Ishikawa (cell line): ENCODE data around the gene RPGRIP1L.

ENCODE experiments used
- CEBPB ChIP-seq: IDR thresholded peaks from 2 replicates; pipeline ENCODE4 v1.6.1; 2012
- CREB1 ChIP-seq: IDR thresholded peaks from 2 replicates; pipeline ENCODE4 v1.6.1; 2012; ENCODE audit warnings: low read depth
- EGR1 ChIP-seq: IDR thresholded peaks from 2 replicates; pipeline ENCODE4 v1.6.1; 2012
- EP300 ChIP-seq: IDR thresholded peaks from 2 replicates; pipeline ENCODE4 v1.6.1; 2012; ENCODE audit warnings: borderline replicate concordance
- FOXM1 ChIP-seq: IDR thresholded peaks from 2 replicates; pipeline ENCODE4 v1.6.1; 2012; ENCODE audit warnings: low read depth, borderline replicate concordance
- NFIC ChIP-seq: IDR thresholded peaks from 2 replicates; pipeline ENCODE4 v1.6.1; 2012
- RAD21 ChIP-seq: IDR thresholded peaks from 2 replicates; pipeline ENCODE4 v1.6.1; 2012; ENCODE audit warnings: low read depth
- TAF1 ChIP-seq: IDR thresholded peaks from 2 replicates; pipeline ENCODE4 v1.6.1; 2012; ENCODE audit warnings: low read depth, mild to moderate bottlenecking
- TCF12 ChIP-seq: IDR thresholded peaks from 2 replicates; pipeline ENCODE4 v1.6.1; 2012; ENCODE audit warnings: low read depth
- TEAD4 ChIP-seq: IDR thresholded peaks from 2 replicates; pipeline ENCODE4 v1.6.1; 2012
- YY1 ChIP-seq: IDR thresholded peaks from 2 replicates; pipeline ENCODE4 v1.6.1; 2012; ENCODE audit warnings: low read depth
- ZBTB7A ChIP-seq: IDR thresholded peaks from 2 replicates; pipeline ENCODE4 v1.6.1; 2012; ENCODE audit warnings: low read depth
- TF ChIP-seq, protein P1 (sequence below): IDR thresholded peaks from 2 replicates; pipeline ENCODE4 v1.6.1; 2012
- TF ChIP-seq, protein P2 (sequence below): IDR thresholded peaks from 2 replicates; pipeline ENCODE4 v1.6.1; 2012
- TF ChIP-seq, protein P3 (sequence below): IDR thresholded peaks from 2 replicates; pipeline ENCODE4 v1.6.1; 2012; ENCODE audit warnings: low read depth, mild to moderate bottlenecking

Gene RPGRIP1L

DNA sequence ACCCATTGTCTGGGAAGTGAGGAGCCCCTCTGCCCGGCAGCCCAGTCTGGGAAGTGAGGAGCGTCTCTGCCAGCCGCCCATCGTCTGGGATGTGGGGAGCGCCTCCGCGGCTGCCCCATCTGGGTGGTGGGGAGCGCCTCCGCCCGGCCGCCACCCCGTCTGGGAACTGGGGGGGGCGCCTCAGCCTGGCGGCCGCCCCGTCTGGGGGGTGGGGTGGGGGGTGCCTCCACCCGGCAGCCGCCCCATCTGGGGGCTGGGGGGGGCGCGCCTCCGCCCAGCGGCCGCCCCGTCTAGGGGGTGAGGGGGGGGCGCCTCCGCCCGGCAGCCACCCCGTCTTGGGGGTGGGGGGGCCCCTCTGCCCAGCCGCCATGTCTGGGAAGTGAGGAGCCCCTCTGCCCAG lies 78.4 kb downstream of the RPGRIP1L start:
- no peak for TF ChIP-seq NFIC

DNA sequence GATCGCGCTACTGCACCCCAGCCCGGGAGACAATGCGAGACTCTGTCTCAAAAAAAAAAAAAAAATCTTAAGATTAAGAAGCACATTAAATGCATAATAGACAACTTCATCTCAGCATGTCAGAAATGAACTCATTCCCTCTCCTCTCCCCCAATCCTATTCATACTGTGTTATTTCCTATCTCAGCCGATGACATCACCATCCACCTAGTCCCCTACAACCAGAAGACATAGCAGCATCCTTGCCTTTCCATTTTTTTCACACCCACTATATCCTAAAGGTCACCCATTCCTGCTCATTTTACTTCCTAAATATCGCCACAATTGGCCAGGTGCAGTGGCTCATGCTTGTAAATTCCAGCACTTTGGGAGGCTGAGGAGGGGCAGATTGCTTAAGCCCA lies 81.3 kb downstream of the RPGRIP1L start:
- TF ChIP-seq EP300 (no peak), RAD21 (no peak), YY1 (no peak), TAF1 (no peak), CREB1 (no peak)

DNA sequence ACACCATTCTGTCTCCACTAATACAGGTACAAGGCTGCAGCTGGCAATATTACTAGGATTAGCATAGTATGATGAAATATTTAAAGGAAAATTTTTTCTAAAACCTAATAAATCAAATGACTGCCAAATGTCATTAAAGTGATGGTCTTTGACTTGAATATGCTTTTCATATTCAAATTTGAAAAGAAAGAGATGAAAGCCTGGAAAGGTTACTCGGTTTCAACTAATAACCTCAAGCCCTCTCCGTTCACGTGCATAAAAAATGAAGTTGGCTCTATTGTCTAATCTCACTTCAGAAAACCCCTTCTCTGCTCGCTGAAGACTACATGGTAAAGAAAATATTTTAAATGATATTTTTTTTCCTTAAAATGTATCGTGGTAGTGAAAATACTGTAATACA lies 83.2 kb downstream of the RPGRIP1L start:
- TF ChIP-seq YY1 = no peak
- TF ChIP-seq, protein P1, sequence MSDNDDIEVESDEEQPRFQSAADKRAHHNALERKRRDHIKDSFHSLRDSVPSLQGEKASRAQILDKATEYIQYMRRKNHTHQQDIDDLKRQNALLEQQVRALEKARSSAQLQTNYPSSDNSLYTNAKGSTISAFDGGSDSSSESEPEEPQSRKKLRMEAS = no peak
- no peak for TF ChIP-seq TAF1
- TF ChIP-seq CREB1 = no peak
- TF ChIP-seq NFIC = no peak
- TF ChIP-seq CEBPB = no peak
- TF ChIP-seq EGR1 = no peak
- TF ChIP-seq TEAD4 = no peak
- TF ChIP-seq, protein P2, sequence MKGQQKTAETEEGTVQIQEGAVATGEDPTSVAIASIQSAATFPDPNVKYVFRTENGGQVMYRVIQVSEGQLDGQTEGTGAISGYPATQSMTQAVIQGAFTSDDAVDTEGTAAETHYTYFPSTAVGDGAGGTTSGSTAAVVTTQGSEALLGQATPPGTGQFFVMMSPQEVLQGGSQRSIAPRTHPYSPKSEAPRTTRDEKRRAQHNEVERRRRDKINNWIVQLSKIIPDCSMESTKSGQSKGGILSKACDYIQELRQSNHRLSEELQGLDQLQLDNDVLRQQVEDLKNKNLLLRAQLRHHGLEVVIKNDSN = no peak

DNA sequence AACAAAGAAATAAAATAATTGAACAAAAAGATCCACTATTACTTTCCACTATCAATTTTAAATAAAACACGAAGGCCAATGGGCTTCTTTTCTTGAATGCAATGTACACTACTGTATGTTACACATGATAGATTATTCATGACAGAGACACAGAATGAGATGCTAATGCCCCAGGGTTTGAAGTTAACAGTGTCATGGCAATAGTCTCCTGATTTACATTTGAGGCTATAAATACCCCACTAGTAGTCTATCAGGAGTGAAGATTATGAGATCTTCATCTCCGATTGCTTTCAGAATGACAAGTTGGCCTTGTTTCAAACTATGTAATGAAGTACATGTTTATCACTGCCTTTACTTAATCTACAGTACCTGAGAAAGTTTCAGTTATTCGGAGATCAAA lies 84.4 kb downstream of the RPGRIP1L start:
- no peak for TF ChIP-seq YY1
- TF ChIP-seq EP300 = no peak
- TF ChIP-seq, protein P3, sequence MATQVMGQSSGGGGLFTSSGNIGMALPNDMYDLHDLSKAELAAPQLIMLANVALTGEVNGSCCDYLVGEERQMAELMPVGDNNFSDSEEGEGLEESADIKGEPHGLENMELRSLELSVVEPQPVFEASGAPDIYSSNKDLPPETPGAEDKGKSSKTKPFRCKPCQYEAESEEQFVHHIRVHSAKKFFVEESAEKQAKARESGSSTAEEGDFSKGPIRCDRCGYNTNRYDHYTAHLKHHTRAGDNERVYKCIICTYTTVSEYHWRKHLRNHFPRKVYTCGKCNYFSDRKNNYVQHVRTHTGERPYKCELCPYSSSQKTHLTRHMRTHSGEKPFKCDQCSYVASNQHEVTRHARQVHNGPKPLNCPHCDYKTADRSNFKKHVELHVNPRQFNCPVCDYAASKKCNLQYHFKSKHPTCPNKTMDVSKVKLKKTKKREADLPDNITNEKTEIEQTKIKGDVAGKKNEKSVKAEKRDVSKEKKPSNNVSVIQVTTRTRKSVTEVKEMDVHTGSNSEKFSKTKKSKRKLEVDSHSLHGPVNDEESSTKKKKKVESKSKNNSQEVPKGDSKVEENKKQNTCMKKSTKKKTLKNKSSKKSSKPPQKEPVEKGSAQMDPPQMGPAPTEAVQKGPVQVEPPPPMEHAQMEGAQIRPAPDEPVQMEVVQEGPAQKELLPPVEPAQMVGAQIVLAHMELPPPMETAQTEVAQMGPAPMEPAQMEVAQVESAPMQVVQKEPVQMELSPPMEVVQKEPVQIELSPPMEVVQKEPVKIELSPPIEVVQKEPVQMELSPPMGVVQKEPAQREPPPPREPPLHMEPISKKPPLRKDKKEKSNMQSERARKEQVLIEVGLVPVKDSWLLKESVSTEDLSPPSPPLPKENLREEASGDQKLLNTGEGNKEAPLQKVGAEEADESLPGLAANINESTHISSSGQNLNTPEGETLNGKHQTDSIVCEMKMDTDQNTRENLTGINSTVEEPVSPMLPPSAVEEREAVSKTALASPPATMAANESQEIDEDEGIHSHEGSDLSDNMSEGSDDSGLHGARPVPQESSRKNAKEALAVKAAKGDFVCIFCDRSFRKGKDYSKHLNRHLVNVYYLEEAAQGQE = no peak
- TF ChIP-seq TAF1 = no peak
- no peak for TF ChIP-seq TCF12
- TF ChIP-seq, protein P1 = no peak
- TF ChIP-seq RAD21 = no peak
- no peak for TF ChIP-seq NFIC
- TF ChIP-seq EGR1 = no peak
- TF ChIP-seq CEBPB = no peak
- TF ChIP-seq, protein P2 = no peak
- no peak for TF ChIP-seq TEAD4
- TF ChIP-seq FOXM1 = no peak
- no peak for TF ChIP-seq CREB1

DNA sequence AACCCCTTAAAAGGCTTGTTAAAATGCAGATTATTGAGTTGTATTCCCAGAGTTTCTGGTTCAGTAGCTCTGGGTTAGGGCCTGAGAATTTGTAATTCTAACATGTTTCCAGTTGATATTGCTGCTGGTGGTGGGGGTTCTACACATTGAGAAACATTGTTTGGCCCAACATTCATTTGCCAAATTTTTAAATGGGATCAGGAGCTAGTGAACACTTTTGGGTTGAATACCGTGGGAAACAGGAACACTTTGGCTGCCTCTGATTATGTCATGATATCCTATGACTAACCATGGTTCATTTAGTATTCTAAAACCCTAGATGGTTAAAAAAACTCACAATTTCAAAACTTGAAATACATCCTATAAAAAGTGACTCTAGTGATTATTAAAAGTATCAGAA lies 89.3 kb downstream of the RPGRIP1L start:
- TF ChIP-seq, protein P3 = no peak
- no peak for TF ChIP-seq TAF1
- TF ChIP-seq CREB1 = no peak
- TF ChIP-seq TCF12 = no peak
- TF ChIP-seq FOXM1 = no peak
- TF ChIP-seq YY1 = no peak
- no peak for TF ChIP-seq RAD21
- no peak for TF ChIP-seq EGR1
- no peak for TF ChIP-seq NFIC
- TF ChIP-seq, protein P2 = no peak

DNA sequence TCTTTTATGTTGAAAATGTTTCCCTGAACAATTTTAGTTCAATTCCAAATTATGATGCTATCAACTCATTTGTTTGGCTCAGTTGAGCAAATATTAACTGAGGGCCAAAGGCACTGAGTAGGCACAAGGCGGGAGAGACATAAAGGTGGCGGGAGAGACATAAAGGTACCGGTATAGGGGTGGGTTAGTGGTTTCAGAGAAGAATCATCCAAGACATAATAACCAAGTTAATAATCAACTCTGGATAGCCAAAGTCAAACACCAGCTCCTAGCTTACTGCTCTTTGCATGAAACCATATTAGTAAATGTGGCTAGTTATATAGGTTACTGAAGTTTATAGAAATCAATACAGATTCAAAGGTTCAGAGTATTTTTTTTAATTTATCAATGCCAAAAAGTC lies 91.7 kb downstream of the RPGRIP1L start:
- TF ChIP-seq EP300 = no peak
- no peak for TF ChIP-seq TCF12
- TF ChIP-seq EGR1 = no peak

DNA sequence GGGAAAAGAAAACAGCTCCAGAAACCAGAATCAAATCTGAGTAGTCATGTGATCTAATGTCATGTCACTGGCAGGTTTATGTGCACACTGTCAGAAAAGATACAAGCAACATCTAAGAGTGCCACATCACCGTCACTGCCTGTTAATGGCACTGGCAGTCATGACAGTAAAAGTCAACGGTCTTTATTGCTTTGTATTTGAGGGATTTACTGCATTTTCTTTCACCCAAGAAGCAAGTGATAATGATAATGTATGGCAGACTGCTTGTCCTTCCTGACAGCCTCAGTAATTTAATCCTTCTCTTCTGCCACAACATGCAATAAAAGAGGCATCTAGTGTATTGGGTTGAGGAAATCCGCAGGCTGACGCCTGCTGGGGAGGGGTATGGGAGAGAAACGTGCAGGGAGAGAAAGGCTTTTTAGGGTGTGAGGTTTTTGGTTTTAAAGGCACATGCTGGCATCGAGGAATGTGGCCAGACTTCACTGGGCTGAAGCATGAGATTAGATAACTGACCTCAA lies 92.4 kb downstream of the RPGRIP1L start:
- no peak for TF ChIP-seq EGR1
- TF ChIP-seq, protein P3 = no peak
- TF ChIP-seq, protein P2 = no peak
- TF ChIP-seq, protein P1 = no peak
- TF ChIP-seq TCF12 = no peak
- TF ChIP-seq CREB1 = no peak
- no peak for TF ChIP-seq CEBPB
- TF ChIP-seq YY1 = no peak
- TF ChIP-seq ZBTB7A = no peak
- no peak for TF ChIP-seq RAD21
- no peak for TF ChIP-seq FOXM1
- no peak for TF ChIP-seq TAF1
- no peak for TF ChIP-seq NFIC
